GM13977 (cell line): ENCODE measurements around the gene DCDC2B.

Experiments used
- DNase-seq: peaks from one replicate; pipeline ENCODE4 v3.0.0; 2012; ENCODE audit warnings: low spot score
- CTCF ChIP-seq: IDR thresholded peaks from 2 replicates; pipeline ENCODE4 v1.5.1; 2012; ENCODE audit warnings: mild to moderate bottlenecking, control low read depth; ENCODE audit not compliant: insufficient read depth; ENCODE audit errors: extremely low read depth, missing control alignments
- in situ Hi-C: fragments of 300-500 bp; cut with MboI; formaldehyde crosslinking; loops from one replicate; pipeline ENCODE4 v1.12.0; 2022; ENCODE audit warnings: low sequenced_read_pairs, low pct_unique_long_range_greater_than_20kb, mixed read lengths, inconsistent platforms; ENCODE audit not compliant: unreplicated experiment

DCDC2B gene

GRCh38 chr1:32199717-32200072 is 9.2 kb upstream of the DCDC2B start:
- TF ChIP-seq CTCF, result no peak
- in situ Hi-C loops, result loop anchor here (25.0 kb wide), 1 partner anchor 213 kb away; no protein-coding TSS in a partner anchor
- DNase-seq, result no peak

- DNase-seq, result peak; percentile 79
- in situ Hi-C loops, result loop anchor here (25.0 kb wide), 1 partner anchor 212 kb away; no protein-coding TSS in a partner anchor
- no peak for TF ChIP-seq CTCF
Measured at GRCh38 chr1:32200226-32201010, 8.5 kb upstream of the DCDC2B start, which contains the start of gene CCDC28B. Gene CCDC28B (plus strand): TSS chr1:32200595. CDS start chr1:32201936, 1,341 bp downstream.

GRCh38 chr1:32201011-32201855 is 7.7 kb upstream of the DCDC2B start:
- peak; percentile 20 for TF ChIP-seq CTCF
- in situ Hi-C loops, result loop anchor here (25.0 kb wide), 1 partner anchor 211 kb away; no protein-coding TSS in a partner anchor
- DNase-seq, result peak; percentile 82

GRCh38 chr1:32204943-32205361 is 3.9 kb upstream of the DCDC2B start:
- TF ChIP-seq CTCF, result no peak
- in situ Hi-C loops, result loop anchor here (25.0 kb wide), 1 partner anchor 207 kb away; no protein-coding TSS in a partner anchor
- DNase-seq, result no peak

- DNase-seq, result peak; percentile 91
- peak; percentile 10 for TF ChIP-seq CTCF
- in situ Hi-C loops, result loop anchor here (25.0 kb wide), 1 partner anchor 207 kb away; no protein-coding TSS in a partner anchor
Measured at GRCh38 chr1:32205401-32206370, 3.2 kb upstream of the DCDC2B start, which contains the start of gene IQCC. Gene IQCC (plus strand): TSS chr1:32205671. CDS start chr1:32205682, 11 bp downstream.
